ENCODE measurements around the gene ABCA10. TPM values are rescaled to one million over a fixed set of nuclear protein-coding genes. Genes with fewer than 3 reads are reported as not detected.

Gene ABCA10
- polyA plus RNA-seq, 2 of the 4 experiments (the other 2 are of a cell fraction): 0.22 to 0.66 TPM

- no peak for ATAC-seq
- TF ChIP-seq ESRRA (IDR thresholded peaks at IDR 0.05; ENCODE audit: borderline replicate concordance, low read length): no peak
- no peak for TF ChIP-seq JUN (IDR thresholded peaks at IDR 0.05)
- no peak for TF ChIP-seq SREBF2 (IDR thresholded peaks at IDR 0.05)
- TF ChIP-seq TFCP2L1 (CRISPR knock-in tag; IDR thresholded peaks at IDR 0.05): no peak
- no peak for TF ChIP-seq CTCF (IDR thresholded peaks at IDR 0.05)
- no peak for TF ChIP-seq HDAC2 (IDR thresholded peaks at IDR 0.05)
- no peak for TF ChIP-seq E2F6 (IDR thresholded peaks at IDR 0.05; ENCODE audit: borderline replicate concordance, low read depth)
- no peak for TF ChIP-seq KDM1A (IDR thresholded peaks at IDR 0.05; ENCODE audit: low read depth)
- TF ChIP-seq SMC3 (IDR thresholded peaks at IDR 0.05): no peak
- no peak for TF ChIP-seq HES2 (IDR thresholded peaks at IDR 0.05)
- TF ChIP-seq PHF8 (IDR thresholded peaks at IDR 0.05; ENCODE audit: borderline replicate concordance, low read depth): no peak
- no peak for TF ChIP-seq JUNB (IDR thresholded peaks at IDR 0.05)
- no peak for TF ChIP-seq MAX (IDR thresholded peaks at IDR 0.05)
- no peak for TF ChIP-seq BCL3 (IDR thresholded peaks at IDR 0.05)
- no peak for TF ChIP-seq ZC3H11A (IDR thresholded peaks at IDR 0.05)
- no peak for TF ChIP-seq HOXB13 (CRISPR knock-in tag; IDR thresholded peaks at IDR 0.05; ENCODE audit: low read depth)
- no peak for TF ChIP-seq RFX5 (IDR thresholded peaks at IDR 0.05)
- no peak for TF ChIP-seq ZSCAN20 (CRISPR knock-in tag; IDR thresholded peaks at IDR 0.05)
- TF ChIP-seq ZFP36 (IDR thresholded peaks at IDR 0.05; ENCODE audit: borderline replicate concordance, partially characterized antibody): no peak
- TF ChIP-seq KDM5A (IDR thresholded peaks at IDR 0.05): no peak
- H3K4me2 ChIP-seq: no peak overlapping the region
- H3K27ac ChIP-seq: no peak overlapping the region
- no peak for DNase-seq (ENCODE audit: low read depth in 1 of 2, low spot score in 1 of 2)
- no peaks in the 10 kb centered on the region for H3K9me3 ChIP-seq
- FAIRE-seq: no peak
- no peak overlapping the region for H3K4me3 ChIP-seq
- no peaks in the 10 kb centered on the region for H3K4me1 ChIP-seq
- ChIA-PET CTCF (no interaction called here), POLR2A (no interaction called here)
These were observed 35.9 kb downstream of the ABCA10 start for GRCh38 chr17:69192754-69193153.

- Histone ChIP-seq H3K27ac (no peak overlapping the region), H3K4me1 (no peaks in the 10 kb centered on the region), H3K4me2 (no peak overlapping the region), H3K4me3 (no peak overlapping the region), H3K9me3 (no peaks in the 10 kb centered on the region)
- DNase-seq (ENCODE audit: low read depth in 1 of 2, low spot score in 1 of 2) (no peak), ATAC-seq (no peak), FAIRE-seq (no peak)
- CTCF ChIA-PET: interaction anchor here (0.8 to 0.9 kb wide), 2 partner anchors 10 to 47 kb away, joined by 3 to 4 read pairs; no protein-coding TSS in a partner anchor
- WGBS (ENCODE audit: missing lambda C conversion rate): 67% methylated on average over 2 of the region's 2 CpGs
- POLR2A ChIA-PET: no interaction called here
- TF ChIP-seq MAZ (IDR thresholded peaks at IDR 0.05; ENCODE audit: borderline replicate concordance, low read depth, low read length) (no peak), JUNB (IDR thresholded peaks at IDR 0.05) (no peak)
These were observed 39.8 kb downstream of the ABCA10 start for GRCh38 chr17:69188796-69189195.

GRCh38 chr17:69188064-69188463 lies 40.6 kb downstream of the ABCA10 start:
- no peak overlapping the region for H3K27ac ChIP-seq
- ChIA-PET POLR2A (no interaction called here), CTCF (interaction anchor here (0.9 kb wide), 1 partner anchor 47 kb away, joined by 4 read pairs; no protein-coding TSS in a partner anchor)
- ATAC-seq (no peak), FAIRE-seq (no peak), DNase-seq (ENCODE audit: low read depth in 1 of 2, low spot score in 1 of 2) (no peak)
- no peaks in the 10 kb centered on the region for H3K4me1 ChIP-seq
- no peak overlapping the region for H3K4me2 ChIP-seq
- 48% methylated on average over 1 of the region's 1 CpG for whole genome bisulfite sequencing (ENCODE audit: missing lambda C conversion rate)
- no peak overlapping the region for H3K4me3 ChIP-seq
- H3K9me3 ChIP-seq: no peaks in the 10 kb centered on the region
- TF ChIP-seq PBX3 (IDR thresholded peaks at IDR 0.05): no peak
- TF ChIP-seq KDM1A (IDR thresholded peaks at IDR 0.05; ENCODE audit: low read depth): no peak
- no peak for TF ChIP-seq CEBPB (IDR thresholded peaks at IDR 0.05)
- no peak for TF ChIP-seq ZSCAN20 (CRISPR knock-in tag; IDR thresholded peaks at IDR 0.05)
- no peak for TF ChIP-seq CTCF (IDR thresholded peaks at IDR 0.05)
- no peak for TF ChIP-seq BHLHE40 (IDR thresholded peaks at IDR 0.05; ENCODE audit: low read depth, low read length)
- no peak for TF ChIP-seq NFE2L2 (conservative IDR thresholded peaks at IDR 0.05; ENCODE audit: low read length)
- TF ChIP-seq HOXB13 (CRISPR knock-in tag; IDR thresholded peaks at IDR 0.05; ENCODE audit: low read depth): no peak
- TF ChIP-seq NPAS2 (CRISPR knock-in tag; IDR thresholded peaks at IDR 0.05; ENCODE audit: borderline replicate concordance): no peak
- TF ChIP-seq ZNF302 (CRISPR knock-in tag; IDR thresholded peaks at IDR 0.05): no peak
- TF ChIP-seq ATOH8 (CRISPR knock-in tag; IDR thresholded peaks at IDR 0.05; ENCODE audit: low read depth): no peak
